Measurements from ENCODE around the gene MRPL53.
"Not testable (repeated sequence)": the region's sequence is repeated elsewhere in the genome, so short reads cannot be mapped to it uniquely, and the experiment has no call there.

The MRPL53 gene

DNA sequence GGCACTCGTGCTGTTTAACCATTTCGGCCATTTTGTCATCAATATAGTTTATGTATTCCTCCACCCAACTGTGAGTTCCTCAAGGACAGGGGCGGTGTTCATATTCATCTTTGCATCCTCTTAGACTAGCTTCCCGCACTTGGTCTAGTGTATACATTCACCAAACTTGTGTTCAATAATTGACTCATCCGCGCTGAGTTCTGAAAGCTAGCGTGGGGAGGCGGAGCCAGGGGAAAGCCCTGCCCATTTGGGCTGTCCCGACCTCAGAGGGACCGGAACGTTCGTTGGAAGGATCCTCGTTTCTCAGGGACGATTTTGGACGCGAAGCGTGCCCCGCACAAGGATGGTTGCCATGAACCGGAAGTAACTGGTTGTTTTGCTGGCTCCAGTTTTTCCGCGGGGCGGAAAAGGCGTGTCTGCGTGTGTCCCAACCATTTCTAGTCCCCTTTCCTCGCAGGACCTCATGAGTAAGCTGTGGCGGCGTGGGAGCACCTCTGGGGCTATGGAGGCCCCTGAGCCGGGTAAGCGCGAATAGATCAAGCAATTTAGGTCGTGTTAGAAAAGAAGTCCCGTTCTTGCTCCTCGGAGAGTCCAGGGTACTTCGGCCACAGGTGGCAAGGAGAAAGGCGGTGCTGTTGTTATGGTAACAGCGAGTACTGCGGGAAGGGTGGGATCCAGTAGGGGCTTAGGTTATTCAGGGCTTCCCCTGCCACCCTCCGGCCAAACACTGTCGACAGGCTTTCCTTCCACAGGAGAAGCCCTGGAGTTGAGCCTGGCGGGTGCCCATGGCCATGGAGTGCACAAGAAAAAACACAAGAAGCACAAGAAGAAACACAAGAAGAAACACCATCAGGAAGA lies 17.6 kb downstream of the MRPL53 start, which contains the start of gene INO80B:
INO80B (plus strand) TSS at position 434 of the 858 bp plus-strand sequence; CDS start at position 464, 30 bp downstream.
- DNase-seq (ENCODE audit: low read depth in 3 of 3), result peak; percentile 94 to 98 (median 96)

DNA sequence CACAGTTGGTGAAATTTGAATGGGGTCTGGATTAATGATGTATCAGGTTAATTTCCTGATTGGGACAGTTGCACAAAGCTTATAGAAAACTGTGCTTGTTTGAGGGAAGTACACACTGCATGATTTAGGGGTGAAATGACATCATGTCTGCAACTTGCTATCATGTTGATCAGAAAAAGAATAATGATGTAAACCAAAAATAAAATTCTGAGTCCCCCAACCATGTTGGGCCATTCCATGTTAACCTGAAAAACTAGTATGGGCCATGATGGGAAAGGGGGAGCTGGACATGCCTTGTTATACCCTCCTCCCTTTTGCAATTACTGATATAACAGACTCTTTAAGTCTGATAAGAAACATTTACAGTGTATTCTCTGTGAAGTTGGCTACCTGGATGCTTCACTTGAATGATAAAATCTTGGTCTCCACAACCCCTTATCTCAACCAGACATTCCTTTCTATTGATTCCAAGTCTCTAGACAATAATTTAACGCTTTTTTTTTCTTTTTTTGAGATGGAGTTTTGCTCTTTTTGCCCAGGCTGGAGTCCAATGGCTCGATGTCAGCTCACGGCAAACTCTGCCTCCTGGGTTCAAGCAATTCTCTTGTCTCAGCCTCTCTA lies 21.8 kb downstream of the MRPL53 start:
- DNase-seq (ENCODE audit: low read depth in 3 of 3), result no peak

DNA sequence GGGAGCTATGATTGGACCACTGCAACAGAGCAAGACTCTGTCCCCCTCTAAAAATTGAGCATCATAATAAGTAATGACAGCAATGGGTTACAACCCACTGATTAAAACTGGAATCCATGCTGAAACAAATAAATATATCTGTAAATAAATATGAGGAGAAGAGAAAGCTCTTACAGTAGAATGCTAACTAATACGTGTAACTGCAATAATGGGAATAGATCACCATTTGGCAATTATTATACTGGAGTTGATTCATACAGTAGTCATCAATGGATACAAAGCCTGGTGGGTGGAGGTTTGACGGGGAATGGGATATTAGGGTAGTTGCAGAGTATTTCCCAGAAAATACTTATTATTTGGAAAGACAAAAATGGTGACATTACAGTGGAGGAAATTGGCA lies 23.7 kb downstream of the MRPL53 start:
- DNase-seq (ENCODE audit: low read depth in 3 of 3), result no peak

DNA sequence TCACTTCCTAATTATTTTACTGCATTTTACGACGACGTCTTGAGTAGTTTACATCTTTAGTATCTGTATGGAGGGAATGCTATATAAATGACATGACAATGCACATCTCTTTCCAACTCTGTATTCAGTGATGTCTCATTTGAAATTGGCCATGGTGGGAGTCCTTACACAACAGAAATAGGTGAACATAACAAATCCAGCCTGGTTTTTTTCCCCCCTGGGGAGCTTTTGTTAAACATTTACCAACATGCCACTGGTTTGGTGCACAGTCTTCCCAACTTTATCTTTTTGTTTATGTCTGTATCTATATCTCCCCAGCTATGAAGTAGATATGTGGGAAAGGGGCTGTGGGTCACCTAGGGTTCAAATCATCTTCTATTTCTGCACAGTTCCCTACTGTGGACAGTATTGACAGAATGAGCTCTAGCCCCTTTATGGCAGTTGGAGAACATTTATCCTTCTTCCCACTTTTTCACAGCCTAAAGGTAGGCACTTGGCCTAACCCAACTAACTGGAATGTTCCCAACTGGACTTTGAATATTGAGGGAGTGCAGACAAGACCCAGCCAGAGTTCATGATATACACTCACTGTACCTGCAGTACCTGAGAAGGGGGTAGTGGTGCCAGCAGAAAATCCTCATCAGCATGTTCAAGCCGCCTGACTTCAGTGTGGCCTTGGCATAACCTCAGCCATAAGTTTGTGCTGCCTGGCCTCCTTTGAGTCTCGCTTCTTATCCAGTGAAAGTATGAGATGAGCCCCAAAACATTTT lies 25.1 kb downstream of the MRPL53 start:
- DNase-seq (ENCODE audit: low read depth in 3 of 3), result no peak

DNA sequence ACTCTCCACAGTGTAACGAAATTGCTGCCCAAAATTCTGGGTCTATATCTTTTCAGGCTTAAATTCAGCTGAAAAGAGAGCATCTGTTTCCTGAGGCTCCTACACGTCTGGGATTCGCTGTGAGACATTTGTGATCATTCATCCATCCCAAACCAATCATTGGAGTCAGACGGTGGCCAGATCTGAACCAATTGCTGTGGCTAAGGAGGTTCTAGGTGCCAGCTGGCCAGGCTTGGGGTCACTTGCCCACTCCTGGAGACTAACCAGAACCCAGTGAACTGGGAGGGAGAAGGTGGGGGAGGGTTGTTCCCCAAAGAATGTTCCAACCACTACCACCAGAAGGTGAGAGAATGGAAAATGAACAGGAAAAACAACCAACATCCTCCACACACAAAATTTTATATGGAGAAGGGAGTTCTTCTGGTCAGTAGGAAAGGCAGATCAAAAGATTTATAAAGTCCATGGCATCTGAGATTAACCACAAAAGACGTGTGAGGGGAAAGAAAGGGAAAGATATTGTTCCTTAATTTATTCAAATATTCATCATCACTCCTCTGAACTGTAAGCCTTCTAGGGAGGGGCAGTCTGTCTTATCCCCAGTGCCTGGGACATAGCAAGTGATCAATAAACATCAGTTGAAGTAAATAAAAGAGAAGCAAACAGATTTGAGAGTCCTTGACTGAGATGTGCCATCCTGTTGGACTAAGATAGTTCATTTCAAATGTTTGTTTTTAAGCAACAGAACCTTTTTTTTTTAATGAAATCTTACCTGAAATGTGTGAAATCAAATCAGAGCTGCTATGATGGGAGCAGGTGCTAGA lies 27.8 kb downstream of the MRPL53 start:
- no peak for DNase-seq (ENCODE audit: low read depth in 3 of 3)

DNA sequence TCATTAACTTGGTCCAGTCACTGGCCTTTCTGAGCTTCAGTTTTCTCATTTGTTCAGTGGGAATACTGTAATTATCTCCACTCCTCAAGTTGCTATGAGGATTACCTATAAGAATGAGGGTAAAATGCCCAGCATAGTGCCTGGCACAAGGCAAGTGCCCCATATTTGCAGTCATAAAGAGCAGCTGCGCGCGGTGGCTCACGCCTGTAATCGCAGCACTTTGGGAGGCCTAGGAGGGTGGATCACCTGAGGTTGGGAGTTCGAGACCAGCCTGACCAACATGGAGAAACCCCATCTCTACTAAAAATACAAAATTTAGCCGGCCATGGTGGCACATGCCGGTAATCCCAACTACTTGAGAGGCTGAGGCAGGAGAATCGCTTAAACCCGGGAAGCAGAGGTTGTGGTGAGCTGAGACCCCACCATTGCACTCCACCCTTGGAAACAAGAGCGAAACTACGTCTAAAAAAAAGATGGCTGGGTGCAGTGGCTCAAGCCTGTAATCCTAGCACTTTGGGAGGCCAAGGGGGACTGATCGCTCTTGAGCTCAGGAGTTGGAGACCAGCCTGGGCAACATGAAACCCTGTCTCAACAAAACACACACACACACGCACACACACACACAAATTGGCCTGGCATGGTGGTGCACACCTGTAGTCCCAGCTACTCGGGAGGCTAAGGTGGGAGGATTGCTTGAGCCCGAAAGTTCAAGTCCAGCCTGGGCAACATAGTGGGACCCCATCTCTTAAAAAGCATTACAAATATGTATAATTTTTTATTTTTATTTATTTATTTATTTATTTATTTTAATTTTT lies 29.8 kb downstream of the MRPL53 start:
- not testable (repeated sequence) for DNase-seq (ENCODE audit: low read depth in 3 of 3)

DNA sequence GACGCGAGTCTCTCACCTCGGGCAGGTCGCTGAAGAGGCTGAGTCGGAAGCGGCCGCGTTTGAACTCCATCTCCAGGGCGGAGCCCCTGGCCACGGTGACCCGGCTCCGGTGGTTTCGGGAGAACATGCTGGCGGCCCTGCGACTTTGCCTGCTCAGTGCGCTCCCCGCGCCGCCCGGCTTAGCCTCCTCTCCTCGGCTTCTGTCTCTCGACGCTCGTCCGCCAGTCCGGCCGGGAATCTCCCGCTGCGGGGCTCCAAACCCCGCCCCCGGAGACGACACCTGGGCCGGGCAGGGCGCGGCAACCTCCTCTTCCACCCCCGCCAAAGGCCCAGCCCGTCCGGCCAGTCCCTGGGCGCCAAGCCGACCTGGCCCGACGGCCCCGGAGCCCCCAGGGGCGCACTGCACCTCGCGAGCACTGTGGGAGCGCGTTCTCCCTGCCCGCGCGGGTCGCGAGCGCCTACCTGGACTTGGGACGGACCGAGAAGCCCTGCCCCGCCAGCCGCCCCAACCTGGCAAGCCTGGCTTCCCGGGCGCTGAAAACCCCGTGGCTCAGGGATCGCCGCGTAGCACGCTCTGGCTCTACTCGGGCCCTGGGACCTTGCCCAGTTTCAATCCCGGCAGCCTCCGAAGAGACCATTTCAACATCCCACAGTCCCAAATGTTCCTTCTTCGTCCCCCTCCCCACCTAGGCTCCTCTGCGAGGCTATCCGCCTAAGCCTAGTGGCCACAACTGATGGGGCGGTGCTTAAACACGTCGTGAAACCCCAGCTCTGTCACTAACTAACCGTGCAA lies 30.6 kb downstream of the MRPL53 start, which contains the start of gene RTKN:
RTKN (minus strand) TSS at position 248 of the 793 bp plus-strand sequence; CDS start at position 127, 121 bp downstream.
- DNase-seq (ENCODE audit: low read depth in 3 of 3), result no peak

DNA sequence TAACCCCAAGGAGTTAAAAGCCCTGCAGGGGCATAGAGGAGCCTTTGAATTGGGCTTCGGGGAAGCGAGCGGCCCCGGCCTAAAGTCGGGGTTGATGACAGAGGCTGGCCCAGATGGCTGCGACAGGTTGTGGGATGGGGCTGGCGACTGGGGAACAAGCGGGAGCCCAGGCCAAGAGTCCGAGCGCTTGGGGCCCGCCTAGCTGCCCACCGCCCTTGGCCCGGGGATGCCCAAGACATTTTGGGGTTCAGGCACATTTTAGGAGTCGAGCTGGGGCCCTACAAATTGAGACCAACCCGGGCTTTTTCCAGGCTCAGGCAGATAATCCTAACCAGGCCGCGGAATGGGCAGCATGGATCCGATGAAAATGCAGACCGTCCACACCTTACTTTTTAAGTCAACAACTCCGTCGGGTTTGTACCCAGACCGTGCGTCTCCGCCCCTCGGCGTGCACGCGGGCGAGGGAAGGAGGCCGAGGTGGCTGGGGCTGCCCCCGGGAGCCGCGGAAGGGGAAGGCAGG lies 31.2 kb downstream of the MRPL53 start:
- no peak for DNase-seq (ENCODE audit: low read depth in 3 of 3)

DNA sequence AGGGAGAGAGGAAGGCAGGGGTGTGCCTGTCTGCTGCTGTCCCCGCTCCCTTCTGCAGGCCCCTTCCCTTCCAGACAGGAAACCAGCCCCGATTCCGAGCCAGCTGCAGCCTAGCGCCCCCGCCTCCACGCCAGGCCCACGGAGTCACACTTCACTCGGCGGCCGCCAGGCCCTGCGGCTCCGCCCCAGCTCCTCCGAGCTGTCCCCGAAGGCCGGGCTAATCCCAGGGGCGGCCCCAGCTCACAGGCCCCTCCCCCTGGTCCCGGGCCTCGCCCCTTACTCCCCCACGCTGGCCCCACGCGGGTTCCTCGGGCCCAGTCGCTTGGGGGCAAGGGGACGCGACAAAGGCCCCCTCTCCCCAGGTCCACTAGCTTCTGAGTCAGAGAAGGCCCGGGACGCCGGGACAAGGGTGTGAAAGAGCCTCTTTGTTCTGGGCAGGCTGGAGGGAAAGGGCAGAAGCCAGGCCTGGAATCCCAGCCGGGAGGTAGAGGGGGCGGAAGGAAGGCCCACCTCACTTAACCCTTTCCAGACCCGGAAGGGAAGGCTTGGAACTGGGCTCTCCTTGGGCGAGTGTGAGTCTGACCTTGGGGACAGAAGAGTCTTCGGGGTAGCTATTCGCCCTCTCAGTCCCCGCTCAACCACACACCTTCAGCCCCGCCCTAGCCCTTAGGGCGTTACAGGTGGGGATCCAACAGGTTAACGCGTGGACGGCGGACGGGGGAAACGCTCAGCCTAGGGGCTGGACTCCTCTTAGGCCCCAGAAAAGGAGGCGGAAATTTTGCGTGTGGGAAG lies 31.9 kb downstream of the MRPL53 start:
- peak in 1 of 3 experiments; percentile 66 for DNase-seq (ENCODE audit: low read depth in 3 of 3)

DNA sequence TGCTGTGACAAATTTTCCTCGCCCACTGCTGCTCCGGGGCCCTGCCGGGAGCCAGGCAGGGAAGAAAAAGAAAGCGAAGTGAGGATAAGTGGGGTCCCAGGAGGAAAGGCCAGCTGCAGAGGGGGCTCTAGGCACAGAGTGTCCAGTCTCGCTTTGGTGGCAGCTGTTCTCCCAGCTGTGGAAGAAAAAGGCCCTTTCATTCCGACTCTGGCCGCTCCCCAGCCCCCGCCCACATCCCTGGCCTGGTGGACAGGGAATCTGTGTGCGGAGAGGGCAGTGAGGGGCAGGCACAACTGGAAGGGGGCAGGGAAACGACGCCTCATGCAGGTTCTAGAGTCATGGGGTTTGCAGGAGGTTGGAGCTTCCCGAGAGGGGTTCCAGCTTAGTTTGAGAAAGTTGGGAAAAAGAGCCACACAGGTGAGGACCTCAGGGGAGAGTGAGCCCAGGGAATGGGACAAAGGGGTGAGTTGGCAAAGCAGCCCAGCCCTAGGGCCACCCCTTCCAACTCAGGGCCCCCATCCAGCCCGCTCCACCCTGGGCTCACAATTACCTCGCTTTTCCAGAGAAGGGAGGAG lies 32.6 kb downstream of the MRPL53 start:
- DNase-seq (ENCODE audit: low read depth in 3 of 3), result no peak

DNA sequence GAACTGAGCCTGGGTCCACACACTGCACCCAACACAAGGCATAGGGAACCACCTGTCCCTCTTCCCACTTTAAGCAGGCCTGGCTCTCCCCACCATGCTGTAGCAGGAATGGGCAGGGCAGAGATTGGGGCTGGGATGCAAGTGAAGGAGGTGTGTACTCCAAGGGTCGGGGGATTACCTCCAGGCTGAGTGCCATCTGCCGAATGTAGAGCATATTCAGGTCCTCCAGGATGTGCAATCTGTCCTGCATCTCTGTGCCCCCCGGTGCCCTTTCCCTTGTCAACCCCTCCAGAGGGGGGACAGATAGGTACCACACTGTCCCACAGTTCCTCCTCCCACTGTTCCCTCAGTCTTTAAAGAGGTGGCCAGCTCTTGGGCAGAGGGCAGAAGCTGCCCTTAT lies 33.1 kb downstream of the MRPL53 start:
- DNase-seq (ENCODE audit: low read depth in 3 of 3), result no peak

DNA sequence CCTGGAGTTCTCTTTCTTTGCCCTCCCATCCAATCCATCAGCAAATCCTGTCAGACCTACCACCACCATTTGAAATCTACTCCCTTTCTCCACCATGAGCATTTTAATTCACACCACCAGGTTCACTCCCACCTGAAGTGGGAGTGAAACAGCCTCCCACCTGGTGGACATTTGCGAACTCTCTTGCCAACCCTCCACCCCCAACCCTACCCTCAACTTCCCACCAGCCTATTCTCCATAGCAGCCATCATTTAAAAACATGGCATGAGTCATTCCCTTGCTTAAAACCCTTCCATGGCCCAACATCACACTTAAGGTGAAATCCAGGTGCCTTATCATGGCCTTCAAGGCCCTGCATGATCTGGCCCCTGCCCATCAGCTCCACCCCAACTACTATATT lies 34.2 kb downstream of the MRPL53 start:
- no peak for DNase-seq (ENCODE audit: low read depth in 3 of 3)

DNA sequence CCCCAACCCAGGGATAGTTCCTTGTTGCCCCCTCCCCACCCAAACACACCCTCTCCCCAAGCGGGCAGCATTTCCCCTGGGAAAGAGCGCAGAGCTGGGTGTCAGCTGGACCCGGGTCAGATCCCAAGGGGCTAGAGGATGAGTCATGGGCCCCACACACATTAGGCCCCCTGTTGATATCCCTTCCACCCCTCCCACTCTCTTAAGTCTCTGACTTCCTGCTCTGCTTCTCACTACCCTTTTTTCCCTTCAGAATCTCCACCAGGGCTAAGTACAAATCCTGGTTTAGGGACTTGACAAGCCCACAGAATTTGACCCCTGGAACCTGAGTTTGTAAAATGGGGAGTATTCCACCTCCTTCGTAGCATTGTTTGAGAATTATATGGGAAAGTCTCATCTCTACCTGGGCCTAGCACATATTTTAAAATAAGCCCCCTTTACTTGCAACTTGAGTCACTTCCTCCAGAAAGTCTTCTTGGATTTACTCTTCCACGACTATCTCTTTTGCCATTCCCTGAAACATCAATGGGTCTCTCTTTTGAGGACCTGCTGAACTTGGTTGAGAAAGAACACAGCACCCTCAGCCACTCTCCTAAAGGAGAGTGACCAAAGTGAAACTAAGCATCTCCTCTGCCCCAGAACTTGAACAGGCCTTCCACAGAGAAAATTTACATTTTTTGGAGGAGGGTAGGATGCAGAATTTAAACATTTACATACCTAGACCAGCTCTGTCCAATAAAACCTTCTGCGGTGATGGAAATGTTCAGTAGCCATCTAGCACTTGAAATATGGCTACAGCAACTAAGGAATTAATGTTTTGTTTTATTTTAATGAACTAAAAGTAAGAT lies 35.4 kb downstream of the MRPL53 start:
- no peak for DNase-seq (ENCODE audit: low read depth in 3 of 3)

DNA sequence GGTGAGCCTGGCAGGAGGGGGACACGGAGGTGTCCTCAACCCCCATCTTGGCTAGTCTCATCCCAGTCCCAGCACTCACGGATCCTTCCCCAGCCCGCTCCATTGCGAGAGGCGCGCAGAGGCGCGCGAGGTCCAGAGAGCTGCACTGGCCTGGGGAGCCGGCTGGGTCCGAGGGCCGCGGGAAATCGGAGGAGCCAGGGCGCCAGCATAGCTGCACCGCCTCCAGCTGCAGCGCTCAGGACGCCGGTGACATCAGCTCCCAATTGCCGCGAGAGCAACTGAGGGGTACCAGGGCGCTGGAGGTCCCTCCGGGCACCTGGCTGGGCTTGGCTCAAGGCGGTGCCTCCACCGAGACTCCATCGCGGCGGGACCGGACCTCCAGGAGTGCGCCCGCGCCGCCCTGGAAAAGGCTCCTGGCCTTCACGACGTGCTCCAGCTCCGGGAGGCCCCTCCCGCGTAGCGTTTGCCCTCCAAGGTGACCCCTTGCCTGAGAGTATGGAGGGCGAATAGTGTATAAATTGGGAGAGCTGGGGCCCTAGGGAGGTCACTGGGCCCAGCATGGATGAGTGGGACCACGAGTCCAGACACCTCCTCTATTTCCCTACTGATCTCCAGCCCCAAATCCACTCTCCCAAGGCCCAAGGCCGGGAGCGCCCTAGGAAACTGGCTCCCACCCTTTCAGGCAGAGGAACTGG lies 36.2 kb downstream of the MRPL53 start:
- no peak for DNase-seq (ENCODE audit: low read depth in 3 of 3)

DNA sequence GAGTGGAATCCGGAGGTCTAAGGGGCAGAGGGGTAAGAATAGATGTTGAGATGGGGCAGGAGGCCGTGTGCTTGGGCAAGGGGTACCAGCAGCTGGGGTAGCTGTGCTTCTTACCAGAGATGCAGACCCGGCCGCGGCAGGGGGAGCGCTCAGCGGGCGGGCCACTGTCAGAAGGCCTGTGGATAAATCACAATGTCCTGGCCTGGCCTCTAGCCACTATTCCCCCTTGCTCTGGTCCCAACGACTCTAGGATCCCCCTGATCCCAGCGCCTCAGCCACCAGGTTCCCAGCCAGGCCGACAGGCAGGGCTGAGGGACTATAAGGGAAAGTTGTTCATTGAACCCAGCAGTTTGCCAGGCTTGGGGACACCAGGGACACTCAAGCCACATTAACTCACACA lies 42.0 kb downstream of the MRPL53 start:
- no peak for DNase-seq (ENCODE audit: low read depth in 3 of 3)

Data from stimulated activated CD4-positive, alpha-beta T cell treated with anti-CD3 and anti-CD28 coated beads, TNF-alpha, amount 100 ng/mL, for 24 hours (primary cell).